Kidney tubule cell (primary cell): Measurements from ENCODE around the gene ACSM4.

Experiments
- DNase-seq: peaks from one replicate; pipeline ENCODE4 v3.0.0-alpha.2; 2018; ENCODE audit warnings: low spot score

Gene ACSM4

GRCh38 chr12:7339675-7340074 lies 35.8 kb downstream of the ACSM4 start:
- DNase-seq: no peak

- no peak for DNase-seq
Measured at GRCh38 chr12:7344833-7345606, 41.1 kb downstream of the ACSM4 start.

GRCh38 chr12:7346551-7347225 lies 42.8 kb downstream of the ACSM4 start:
- DNase-seq: no peak

DNA sequence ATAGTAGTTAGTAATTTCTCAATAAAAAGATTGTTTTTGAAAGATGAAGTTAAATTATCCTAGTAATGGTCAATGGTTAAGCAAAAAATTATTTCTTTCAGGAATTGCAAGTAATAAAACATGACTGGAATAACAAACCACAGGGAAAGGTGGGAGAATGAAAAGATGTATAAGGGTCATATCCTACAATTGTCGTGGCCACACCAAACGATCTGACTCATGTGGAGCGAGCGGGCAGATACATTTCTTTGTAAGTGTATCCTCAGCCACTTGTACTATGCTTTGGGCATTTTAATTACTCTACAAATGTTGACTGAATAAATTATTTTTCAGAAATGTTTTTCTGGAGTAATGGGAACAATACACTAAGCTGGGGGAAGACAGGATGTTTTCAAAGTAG lies 45.5 kb downstream of the ACSM4 start:
- DNase-seq: no peak

- DNase-seq: no peak
Measured at GRCh38 chr12:7351177-7351576, 47.3 kb downstream of the ACSM4 start.

- DNase-seq: no peak
Measured at GRCh38 chr12:7352661-7353060, 48.8 kb downstream of the ACSM4 start.

DNA sequence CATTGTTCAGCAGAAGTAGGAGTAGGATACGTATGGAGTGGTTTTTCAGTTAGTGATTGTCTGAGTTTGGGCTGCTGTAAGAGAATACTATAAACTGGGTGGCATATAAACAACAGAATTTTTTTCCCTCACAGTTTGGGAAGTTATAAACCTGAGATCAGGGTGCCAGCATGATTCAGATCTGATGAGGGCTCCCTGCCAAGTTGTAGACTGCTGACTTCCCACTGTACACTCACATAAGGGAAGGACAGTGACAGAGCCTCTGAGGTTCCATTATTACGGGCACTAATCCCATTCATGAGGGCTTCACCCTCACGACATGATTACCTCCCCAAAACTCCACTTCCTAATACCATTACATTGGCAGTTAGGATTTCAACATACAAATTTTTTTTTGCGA lies 50.7 kb downstream of the ACSM4 start:
- DNase-seq: no peak

DNA sequence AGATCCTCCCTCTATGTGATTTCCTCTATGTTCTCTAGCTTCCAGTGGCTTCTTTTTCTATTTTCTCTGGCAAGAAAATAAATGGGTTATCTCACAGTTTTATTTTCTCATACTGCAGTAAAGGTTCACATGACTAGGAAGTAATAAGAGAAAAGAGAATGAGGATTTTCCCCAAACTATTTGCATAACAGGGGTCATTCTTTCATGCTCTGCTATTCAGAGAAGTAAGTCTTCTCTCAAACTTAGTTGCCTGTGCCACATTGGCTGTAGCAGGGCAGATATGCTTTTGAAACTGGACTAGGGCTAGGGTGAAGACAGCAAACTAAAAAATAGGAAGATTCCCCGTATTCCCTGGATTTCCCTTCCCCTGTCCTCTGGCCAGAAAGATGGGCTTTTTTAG lies 57.4 kb downstream of the ACSM4 start:
- DNase-seq: no peak

- no peak for DNase-seq
Measured at GRCh38 chr12:7362734-7363133, 58.9 kb downstream of the ACSM4 start.

DNA sequence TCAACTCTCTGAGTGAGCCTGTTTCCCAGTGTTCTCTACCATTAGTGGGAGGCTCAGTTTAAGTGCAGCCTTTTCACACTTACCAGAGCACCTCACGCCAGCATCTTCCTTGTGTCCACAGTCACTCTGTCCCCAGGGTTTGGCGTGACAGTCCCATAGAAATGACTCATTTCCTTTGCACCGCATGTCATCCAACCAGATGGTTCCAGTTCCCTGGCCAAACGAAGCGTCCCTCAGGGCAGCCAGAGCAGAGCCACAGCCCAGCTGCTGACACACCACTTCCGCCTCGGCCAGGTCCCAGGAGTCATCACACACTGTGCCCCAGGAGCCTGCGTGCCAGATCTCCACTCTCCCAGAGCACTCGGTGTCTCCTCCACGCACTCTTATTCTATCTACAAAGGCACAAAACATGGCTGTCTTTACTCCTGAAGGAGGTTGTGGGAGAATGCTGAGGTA lies 65.4 kb downstream of the ACSM4 start:
- peak; percentile 22 for DNase-seq

GRCh38 chr12:7373226-7373625 lies 69.4 kb downstream of the ACSM4 start:
- no peak for DNase-seq

GRCh38 chr12:7374423-7375144 lies 70.7 kb downstream of the ACSM4 start:
- DNase-seq: peak; percentile 33

GRCh38 chr12:7375145-7375543 lies 71.3 kb downstream of the ACSM4 start:
- no peak for DNase-seq

GRCh38 chr12:7376196-7376595 lies 72.3 kb downstream of the ACSM4 start:
- no peak for DNase-seq
